SU-DHL-6 (cell line): ENCODE measurements around the gene MAP2K5.

Experiments used
- EZH2phosphoT487 ChIP-seq: fragments of 200-600 bp; sonication (generic), shearing (Covaris generic); conservative IDR thresholded peaks from 2 replicates; pipeline ENCODE4 v1.6.1; 2018; ENCODE audit warnings: mild to moderate bottlenecking, antibody characterized with exemption, low read length, moderate library complexity, mixed read lengths
- TF ChIP-seq, protein P1 (sequence below): fragments of 200-600 bp; sonication (generic); IDR thresholded peaks from one replicate; pipeline ENCODE4 v1.5.1; 2017; ENCODE audit warnings: antibody characterized with exemption, mild to moderate bottlenecking, low read length, moderate library complexity; ENCODE audit not compliant: insufficient read depth, poor library complexity, severe bottlenecking

DNA sequence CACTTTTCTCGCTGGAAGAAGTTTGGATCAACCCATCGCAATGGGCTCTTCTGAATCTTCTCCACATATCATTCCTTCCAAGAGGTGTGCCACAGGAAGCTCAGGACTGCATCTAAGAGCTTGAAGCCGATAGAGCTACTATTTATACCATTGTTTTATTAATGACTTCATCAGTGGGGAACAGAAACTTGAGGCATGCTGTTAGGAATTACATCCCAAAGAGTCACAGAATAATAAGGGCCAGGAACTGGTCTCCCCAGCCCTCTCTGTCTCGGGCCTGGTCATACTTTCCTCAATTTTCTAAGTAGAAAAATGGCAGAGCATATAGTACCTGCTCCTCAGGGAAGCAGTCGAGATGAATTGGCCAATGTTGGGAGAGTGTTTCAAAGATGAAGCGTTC lies 38.4 kb upstream of the MAP2K5 start:
- TF ChIP-seq, protein P1, sequence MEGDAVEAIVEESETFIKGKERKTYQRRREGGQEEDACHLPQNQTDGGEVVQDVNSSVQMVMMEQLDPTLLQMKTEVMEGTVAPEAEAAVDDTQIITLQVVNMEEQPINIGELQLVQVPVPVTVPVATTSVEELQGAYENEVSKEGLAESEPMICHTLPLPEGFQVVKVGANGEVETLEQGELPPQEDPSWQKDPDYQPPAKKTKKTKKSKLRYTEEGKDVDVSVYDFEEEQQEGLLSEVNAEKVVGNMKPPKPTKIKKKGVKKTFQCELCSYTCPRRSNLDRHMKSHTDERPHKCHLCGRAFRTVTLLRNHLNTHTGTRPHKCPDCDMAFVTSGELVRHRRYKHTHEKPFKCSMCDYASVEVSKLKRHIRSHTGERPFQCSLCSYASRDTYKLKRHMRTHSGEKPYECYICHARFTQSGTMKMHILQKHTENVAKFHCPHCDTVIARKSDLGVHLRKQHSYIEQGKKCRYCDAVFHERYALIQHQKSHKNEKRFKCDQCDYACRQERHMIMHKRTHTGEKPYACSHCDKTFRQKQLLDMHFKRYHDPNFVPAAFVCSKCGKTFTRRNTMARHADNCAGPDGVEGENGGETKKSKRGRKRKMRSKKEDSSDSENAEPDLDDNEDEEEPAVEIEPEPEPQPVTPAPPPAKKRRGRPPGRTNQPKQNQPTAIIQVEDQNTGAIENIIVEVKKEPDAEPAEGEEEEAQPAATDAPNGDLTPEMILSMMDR: no peak
- TF ChIP-seq EZH2phosphoT487: no peak
